HG03520 (cell line): ENCODE results near the gene ETV6.
"Not testable (repeated sequence)": the region's sequence is repeated elsewhere in the genome, so short reads cannot be mapped to it uniquely, and the experiment has no call there.

Experiments used
- ATAC-seq: cut with Tn5 transposase; IDR thresholded peaks from one replicate; pipeline ENCODE4 v1.9.1; 2021; ENCODE audit warnings: mild to moderate bottlenecking, moderate library complexity; ENCODE audit not compliant: unreplicated experiment

ETV6 gene

DNA sequence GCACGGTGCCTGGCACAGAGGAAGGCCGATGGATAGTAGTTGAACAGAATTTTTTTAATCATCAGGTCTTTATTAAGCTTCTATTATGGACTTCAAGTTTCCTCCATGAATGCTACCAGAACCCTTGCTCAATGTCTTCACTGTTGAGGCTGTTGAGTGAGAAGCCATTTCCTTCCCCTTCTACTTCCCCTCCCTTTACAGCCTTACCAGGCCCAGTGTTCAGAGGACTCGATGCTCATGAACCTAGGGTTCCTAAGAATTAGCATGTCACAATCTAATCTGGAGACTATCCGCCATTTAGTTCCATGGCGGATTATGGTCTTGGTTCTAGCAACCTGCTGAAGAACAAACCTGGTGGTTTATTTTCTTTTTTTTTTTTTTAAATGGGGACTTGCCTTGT, 17.7 kb downstream of the ETV6 start:
- no peak for ATAC-seq

DNA sequence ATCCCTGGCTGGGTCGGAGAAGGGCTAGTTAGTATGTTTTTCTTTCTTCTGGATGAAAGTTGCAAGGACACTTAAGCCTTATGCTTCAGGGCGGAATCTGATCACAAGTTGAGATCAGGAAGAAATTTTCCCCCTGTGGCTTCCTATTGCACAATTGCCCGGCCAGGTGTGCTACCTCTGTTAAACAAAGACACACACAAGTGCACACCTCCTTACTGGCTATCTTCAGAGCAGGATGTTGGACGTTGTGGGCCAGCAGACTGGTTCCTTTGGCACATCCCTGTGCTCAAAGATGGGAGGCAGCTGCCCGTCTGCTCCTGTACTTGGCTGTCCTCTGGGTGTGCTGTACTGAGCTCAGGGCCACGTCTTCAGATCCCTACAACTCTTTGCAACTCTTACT, 19.1 kb downstream of the ETV6 start:
- no peak for ATAC-seq

DNA sequence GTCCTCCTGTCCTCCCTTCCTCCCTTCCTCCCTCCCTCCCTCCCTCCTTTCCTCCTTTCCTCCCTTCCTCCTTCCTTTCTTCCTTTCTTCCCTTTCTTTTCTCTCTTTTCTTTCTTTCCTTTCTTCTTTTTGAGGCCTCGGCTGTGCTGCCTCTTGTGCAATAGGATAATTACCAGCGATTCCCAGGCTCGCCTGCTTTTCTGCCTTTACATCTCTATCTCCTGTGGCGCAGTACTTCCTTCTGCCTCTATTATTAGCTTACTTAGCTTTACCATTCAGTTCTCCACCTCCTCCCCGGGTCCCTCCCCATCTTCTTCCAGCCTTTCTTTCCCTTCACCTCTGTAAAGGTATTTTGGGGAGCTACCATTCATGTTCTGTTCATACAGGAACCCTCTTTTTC, 19.9 kb downstream of the ETV6 start:
- no peak for ATAC-seq

DNA sequence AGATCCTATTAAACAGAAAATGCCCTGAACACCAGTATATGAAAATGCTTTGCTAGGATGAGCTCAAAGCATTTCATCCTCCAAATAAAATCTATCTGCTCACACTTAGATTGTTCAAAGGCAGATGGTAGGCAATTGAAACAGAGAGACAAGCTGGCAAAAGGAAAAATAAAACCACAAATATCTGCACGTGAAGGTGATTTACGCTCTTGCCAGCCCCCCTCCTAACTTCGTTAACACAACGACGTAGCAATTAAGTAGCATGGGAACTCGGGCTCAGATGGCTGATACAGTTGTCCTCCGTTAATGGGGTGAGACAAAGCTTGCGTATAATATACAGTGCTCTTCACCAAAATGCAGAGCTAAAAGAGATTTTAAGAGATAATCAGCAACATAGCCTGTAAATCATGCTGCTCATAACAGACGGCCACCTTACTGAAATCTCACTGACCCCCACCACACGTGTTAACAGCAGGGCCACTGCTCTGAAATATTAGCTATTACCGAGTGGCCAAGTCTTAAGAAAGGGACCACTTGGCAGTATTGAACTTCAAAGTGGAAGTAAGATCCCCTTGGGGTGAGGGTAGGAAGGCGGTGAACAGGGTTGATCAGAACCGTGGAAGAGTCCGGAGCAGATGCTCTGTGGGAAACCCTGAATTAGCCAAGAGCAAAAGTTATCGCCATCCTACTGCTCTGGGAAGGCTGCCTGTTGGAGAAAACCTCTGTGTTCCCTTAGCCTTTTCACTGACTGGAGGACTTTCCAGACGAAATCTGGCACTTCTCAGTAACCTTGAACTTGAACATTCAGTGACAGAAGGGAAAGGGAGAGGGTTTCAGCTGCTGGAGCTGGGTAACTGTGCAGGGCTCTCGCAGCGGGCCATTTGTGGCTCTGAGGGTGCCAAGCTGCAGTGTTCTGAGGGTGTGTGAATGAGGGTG, 23.1 kb downstream of the ETV6 start:
- no peak for ATAC-seq

DNA sequence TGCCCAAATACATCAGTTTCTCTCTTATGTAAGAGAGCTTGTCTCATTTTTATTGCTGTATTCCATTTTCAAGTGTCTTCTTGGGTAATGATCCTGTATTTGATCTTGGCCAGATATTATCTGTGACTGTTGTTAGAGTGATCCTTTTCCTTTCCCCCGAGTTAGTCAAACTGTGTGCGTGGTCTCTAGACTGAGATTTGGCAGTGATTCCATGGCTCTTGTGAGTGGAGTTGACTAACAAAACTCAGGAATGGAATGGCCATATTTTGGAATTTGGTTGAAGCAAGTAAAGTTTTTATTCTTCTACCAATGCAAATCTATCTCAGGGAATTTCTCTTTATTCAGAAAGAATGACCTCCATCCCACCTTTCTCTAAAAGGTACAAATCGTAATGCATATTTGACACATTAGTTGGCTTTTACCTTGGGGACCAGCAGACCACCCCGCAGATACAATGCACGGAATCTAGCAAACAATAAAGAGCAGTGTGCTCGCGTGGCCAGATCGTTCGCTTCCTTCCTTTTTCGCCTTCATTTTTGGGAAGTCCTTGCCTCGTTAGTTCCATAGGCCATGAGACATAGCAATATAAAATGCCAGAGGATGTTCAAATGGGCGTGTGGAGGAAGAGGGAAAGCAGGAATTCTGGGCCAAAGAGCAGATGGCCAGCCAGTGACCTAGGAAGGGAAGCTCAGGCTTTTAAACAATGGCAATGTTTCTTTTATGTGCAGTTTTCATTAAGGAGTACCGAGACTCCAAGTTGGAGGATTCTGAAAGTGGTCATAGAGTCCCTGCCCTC, 24.4 kb downstream of the ETV6 start:
- no peak for ATAC-seq

DNA sequence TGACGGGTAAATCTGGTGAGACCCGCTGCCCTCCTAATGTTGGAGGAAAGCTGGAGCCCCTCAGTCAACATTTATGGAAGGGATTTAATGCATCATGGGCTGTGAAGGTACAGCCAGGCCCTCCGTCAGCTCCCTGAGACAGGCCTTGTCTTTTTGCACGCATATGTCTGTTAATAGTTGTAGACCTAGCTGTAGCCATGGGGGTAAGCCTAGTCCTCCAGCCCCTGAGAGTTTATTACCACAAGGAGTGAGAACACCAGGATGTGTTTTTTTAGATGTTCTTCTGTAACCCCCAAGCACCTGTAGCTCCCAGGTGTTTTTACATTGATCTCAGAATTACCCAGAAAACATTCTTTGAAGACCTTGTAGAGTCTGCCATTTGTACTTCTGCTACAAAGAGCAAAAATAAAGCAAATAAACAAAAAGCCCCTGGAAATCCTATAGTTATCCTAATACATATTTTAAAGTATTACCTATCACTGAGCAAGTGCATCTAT, 25.5 kb downstream of the ETV6 start:
- ATAC-seq = no peak

DNA sequence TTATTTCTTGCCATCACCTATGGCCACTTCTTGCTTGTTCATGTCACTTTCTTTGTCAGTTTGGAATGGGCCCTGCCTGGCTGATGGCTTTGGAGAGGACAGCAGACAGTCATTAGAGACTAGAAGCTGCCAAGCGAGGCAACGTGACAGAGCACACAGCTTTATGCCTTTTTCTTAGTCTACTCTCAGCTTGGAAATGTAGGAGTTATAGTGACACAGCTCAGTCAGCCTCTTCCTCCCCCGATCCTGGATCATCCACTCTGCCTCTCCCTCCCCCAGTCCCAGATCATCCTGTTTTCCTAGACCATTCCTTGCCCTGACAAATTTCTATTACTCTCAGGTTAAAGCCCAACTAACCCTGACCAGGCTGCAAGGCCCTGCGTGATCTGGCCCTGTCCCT, 26.6 kb downstream of the ETV6 start:
- no peak for ATAC-seq

DNA sequence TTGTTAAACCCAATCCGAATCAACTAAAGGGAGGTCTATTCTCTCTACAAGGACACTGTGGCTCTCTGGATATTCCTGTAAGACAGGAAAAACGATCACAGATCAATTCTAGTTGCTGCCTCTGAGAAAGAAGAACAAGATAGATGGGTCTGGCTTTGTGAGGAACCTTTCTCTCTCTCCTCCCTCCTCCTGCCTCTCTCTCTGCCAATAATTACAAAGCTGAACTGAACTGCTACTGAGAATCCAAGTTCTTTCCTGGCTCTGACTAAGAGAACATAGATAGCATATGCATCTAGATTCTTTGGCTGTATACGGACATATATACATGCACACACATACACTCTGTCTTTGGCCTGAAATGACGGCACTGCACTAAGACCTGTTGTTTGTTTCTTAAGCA, 27.6 kb downstream of the ETV6 start:
- no peak for ATAC-seq

DNA sequence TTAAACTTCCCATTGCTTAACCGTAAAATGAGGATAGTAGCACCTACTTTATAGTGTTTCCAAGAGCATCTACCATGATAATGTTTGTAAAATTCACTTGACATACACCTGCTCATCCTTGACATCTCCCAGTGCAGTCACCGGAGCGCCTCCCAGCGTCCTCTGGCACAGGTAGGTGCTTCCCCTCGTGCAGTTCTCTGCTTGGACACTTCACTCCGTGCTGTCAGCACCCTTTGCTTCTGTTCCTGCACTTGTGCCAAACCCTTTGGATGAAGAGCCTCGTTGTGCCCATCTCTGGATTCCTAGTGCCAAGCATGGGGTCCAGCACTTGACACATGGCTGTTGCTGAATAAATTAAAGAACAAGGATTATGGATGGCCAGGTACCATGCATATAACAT, 28.3 kb downstream of the ETV6 start:
- ATAC-seq = no peak

DNA sequence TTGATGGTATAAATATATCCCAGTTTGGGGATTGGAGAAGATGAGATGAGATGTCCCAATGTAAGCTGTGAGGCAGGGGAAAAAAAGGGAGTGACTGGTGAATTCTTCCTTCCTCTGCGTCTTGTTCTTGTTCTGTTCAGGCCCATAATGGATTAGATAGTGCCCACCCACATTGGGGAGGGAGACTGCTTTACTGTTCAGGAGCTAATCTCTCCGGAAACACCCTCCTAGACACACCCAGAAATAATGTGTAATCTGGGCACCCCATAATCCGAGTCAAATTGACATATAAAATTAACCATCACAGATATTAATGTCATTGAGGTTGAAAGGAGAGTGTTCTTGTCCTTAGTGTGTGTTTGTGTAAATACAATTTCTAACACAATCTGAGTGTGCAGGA, 29.3 kb downstream of the ETV6 start:
- ATAC-seq = no peak

DNA sequence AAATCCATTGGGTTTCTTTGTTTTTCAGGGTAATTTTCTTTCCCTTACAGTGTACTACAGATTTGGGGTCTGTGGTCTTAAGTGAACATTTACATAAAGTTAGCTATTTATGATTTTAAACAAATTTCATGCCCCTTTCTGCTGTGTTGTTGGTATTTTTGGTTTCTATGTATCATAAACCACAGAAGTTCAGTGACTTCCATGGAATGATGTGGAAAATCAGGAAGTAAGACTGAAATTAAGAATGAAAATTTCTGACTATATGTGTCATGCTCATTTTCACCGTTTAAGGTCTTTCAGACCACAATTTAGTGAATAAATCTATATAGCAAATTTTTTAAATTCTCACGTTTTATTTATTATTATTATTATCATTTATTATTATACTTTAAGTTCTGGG, 31.7 kb downstream of the ETV6 start:
- ATAC-seq = no peak

DNA sequence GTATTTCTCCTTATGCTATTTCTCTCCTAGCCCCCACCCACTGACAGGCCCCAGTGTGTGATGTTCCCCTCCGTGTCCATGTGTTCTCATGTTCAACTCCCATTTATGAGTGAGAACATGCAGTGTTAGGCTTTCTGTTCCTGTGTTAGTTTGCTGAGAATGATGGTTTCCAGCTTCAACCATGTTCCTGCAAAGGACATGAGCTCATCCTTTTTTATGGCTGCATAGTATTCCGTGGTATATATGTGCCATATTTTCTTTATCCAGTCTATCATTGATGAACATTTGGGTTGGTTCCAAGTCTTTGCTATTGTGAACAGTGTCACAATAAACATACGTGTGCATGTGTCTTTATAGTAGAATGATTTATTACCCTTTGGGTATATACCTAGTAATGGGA, 32.2 kb downstream of the ETV6 start:
- not testable (repeated sequence) for ATAC-seq

DNA sequence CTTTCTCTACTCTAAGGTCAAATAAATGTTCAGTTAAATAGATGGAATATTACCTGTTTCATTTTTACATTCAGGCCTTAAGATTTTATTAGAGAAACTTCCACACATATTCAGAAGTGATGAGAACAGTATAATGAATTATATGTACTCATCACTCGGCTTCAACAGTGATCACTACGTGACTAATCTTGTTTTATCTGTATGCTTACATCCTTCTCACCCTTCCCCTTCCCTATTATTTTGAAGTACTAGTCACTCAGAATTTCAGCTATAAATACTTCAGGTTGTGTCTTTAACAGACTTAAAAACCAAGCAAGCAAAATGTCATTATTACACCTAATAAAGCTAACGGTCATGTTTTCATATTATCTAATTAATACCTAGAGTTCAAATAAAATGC, 34.9 kb downstream of the ETV6 start:
- no peak for ATAC-seq

DNA sequence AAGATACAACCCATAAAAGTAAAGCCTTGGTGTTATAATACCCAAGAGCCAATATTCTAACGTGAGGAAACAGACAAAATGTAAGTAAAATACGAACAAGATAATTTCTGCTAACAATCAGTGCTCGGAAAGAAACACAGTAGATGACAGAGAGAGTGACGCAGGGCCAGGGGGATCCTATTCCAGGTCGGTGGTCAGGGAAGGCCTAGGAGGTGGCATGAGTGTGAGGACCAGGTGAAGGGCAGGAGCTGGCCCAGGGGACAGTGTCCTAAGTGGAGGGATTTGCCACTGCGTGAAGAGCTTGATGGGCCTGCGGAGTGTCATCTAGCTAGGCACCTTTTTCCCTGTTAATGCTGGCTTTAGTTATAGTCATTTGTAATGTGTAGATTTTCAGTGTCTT, 35.3 kb downstream of the ETV6 start:
- ATAC-seq = no peak

DNA sequence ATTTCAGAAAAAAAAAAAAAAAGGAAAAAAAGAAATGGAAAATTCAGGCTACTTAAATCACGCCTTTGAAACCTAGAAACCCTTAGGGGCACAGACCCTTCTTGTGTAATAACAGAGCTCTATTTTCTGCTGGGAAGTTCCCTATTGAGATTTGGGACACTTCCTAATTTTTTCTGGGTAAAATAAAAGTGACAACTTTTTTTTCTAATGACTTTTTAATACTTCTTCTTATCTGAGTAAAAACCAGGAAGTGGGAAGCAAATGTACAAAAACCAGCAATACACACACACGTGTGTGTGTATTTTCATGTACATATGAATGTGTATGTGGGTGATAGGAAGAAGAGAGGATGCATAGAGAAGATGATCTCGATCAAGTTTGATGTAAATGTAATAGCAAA, 35.8 kb downstream of the ETV6 start:
- no peak for ATAC-seq

DNA sequence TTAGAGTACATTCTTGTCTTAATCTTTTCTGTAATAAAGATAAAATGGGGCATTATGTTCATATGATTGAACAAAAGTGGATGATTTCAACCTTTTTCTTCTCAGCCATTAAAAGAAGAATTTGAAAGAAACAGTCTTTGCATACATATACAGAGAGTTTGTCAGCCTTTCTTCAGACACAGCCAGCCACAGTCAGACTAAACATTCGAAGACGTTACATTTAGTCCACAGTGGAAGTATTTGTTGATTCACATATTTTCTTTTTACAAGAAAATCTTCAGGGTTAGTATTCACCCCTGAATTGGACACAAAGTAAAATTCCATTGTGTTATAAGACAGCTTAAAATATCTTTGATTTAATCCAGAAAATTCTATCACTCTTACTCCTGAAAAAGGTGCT, 36.2 kb downstream of the ETV6 start:
- no peak for ATAC-seq

DNA sequence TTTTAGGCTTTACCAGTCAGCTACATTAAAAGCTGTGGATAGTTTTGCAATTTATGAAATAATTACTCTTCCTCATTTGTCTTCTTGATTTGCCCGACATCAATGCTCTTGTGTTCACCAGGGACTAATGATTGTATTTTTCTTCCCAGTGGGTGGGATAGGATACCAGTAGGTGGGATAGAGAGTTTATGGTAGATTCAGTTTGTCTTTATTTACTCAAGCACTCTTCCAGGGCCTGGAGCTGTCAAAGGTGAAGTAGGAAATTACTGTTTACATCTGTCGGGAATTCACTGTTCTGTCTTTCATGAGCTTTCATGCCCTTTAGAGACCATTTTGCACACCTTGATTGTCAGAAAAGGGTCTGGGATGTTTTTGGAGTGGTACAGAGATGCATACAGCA, 36.6 kb downstream of the ETV6 start:
- no peak for ATAC-seq

DNA sequence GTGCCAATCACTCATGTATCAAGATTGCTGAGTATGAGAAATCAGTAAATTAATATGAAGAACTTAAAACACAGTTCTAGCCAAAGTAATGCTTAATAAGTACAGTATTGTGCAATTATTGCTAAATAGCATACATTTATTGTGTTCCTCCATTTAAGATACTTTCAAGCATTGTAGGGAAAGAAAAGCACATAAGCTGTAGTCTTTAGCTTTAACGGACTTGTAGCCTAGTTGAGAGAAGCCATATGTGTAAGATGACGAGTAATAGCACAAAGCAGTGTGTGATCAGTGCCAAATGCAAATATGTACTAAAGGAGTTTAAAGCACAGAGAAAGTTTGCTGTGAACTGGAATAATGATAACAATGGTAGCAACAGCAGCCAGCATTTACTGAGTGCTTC, 38.1 kb downstream of the ETV6 start:
- no peak for ATAC-seq

DNA sequence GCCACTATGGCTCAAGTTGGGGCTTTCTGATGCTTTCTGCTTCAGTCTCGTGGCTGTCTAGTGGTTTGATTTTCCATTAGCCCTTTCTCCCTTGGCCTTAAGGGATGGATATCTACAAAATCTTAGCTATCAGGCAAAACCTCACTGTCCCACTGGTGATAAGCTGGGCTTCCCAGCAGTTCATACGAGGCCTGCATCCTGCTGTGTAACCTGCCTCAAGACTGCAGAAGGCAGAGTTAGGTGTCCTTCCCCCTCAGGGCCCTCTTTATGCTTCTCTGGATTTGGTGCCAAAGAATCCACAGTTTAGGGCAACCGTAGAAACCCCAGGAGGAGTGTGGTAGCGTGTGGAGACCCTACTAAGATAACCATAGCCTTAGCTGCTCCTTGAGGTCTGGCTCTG, 38.9 kb downstream of the ETV6 start:
- no peak for ATAC-seq

DNA sequence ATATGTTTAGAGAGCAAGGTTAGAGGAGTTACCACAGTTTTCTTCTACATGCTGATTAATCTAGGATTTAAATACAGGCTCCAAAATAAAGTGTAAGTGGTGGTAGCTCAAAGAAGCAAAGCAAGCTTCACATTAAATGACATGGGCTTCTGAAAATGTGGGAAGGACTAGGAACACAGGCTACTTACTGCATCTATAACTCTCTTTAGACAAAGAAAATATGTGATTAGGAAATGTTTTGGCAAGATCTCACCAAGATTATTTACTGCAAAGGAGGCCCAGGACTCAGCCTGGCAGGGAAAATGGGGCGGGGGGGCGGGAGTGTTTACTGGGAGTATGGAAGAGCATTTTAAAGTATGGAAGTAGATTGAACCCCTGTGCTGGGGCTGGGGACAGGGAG, 39.4 kb downstream of the ETV6 start:
- ATAC-seq = no peak

DNA sequence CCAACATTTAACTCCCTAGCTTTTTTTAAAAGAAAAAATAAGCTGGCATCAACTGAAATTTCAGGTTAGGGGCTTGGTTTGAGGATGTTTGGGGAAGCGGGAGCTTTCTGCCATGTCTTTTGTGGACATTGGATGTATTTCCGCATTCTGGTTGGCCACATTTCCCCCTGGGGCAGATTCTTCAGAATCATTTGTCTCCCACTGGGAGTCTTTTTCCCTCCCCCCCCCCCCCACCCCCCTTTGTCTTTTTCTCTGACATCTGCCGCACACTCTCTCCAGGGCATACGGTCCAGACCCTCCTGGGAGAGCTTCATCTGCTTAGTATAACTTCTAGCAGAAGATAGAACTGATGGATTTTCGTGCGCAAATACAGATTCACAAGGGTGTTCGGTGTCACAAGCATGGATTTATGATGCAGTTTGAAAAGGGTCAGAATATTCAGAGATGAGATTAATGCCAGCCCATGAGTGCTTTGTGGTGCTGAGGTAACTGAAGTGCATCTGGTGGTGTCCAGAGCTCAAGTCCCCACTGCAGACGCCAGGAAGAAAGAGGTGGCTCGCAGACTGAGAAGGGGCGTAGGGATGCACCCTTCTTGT, 40.2 kb downstream of the ETV6 start:
- ATAC-seq = no peak

DNA sequence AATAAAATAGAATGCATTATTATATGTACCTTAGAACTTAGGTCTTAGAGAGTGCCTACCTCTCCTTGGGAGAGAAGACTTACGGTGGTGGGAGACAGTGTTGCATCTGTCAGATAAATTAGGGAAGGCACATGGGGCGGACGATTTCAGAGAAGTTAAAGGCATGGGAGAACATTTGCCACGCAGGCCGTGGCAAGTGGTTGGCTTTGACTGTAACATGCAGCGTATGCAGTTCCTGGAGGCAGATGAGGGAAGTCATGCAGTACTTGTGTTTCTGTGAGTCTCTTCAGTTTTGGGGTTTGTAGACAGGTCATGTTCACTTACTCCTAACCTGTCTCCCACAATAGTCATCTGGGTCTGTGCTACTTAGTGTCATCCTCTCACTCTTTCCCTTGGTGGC, 43.6 kb downstream of the ETV6 start:
- no peak for ATAC-seq
